Endometrial microvascular endothelial cells (primary cell): ENCODE results near the gene ARRDC3. TPM values are rescaled to one million over a fixed set of nuclear protein-coding genes. Genes with fewer than 3 reads are reported as not detected.

ENCODE experiments used
- in situ Hi-C: cut with HindIII; loops from 2 replicates; pipeline ENCODE4 v1.10.0; 2017; ENCODE audit warnings: low sequenced_read_pairs, low pct_unique_long_range_greater_than_20kb; ENCODE audit errors: inconsistent ontology term
- total RNA-seq: library from RNA; depleted of rRNA; stranded (reverse); fragments of >200 nt; gene quantifications from one replicate; pipeline ENCODE4 v1.2.3, GENCODE V29; 2015; ENCODE audit errors: inconsistent ontology term

ARRDC3 gene
- total RNA-seq, 1 donor from 2014 or later = 25.1 TPM

GRCh38 chr5:91388362-91388761, 5.2 kb upstream of the ARRDC3 start:
- in situ Hi-C loops = loop anchor here (10.0 kb wide), 1 partner anchor 474 kb away; no protein-coding TSS in a partner anchor

GRCh38 chr5:91386120-91386519, 3.0 kb upstream of the ARRDC3 start:
- in situ Hi-C loops = loop anchor here (10.0 kb wide), 1 partner anchor 471 kb away; no protein-coding TSS in a partner anchor

GRCh38 chr5:91385596-91385995, 2.5 kb upstream of the ARRDC3 start:
- in situ Hi-C loops = loop anchor here (10.0 kb wide), 1 partner anchor 471 kb away; no protein-coding TSS in a partner anchor

- in situ Hi-C loops = loop anchor here (5.0 to 10.0 kb wide), 3 partner anchors 73 to 470 kb away; no protein-coding TSS in a partner anchor
These were observed 1.7 kb upstream of the ARRDC3 start for GRCh38 chr5:91384671-91385430.

- in situ Hi-C loops = loop anchor here (5.0 to 10.0 kb wide), 3 partner anchors 72 to 469 kb away; no protein-coding TSS in a partner anchor
These were observed 811 bp upstream of the ARRDC3 start for GRCh38 chr5:91383956-91384300.

- in situ Hi-C loops = loop anchor here (5.0 to 10.0 kb wide), 3 partner anchors 70 to 468 kb away; no protein-coding TSS in a partner anchor
These were observed 539 bp downstream of the ARRDC3 start for GRCh38 chr5:91382530-91383026.

GRCh38 chr5:91381774-91382359, 1.2 kb downstream of the ARRDC3 start:
- in situ Hi-C loops = loop anchor here (5.0 to 10.0 kb wide), 3 partner anchors 70 to 467 kb away; no protein-coding TSS in a partner anchor

GRCh38 chr5:91381239-91381773, 1.8 kb downstream of the ARRDC3 start:
- in situ Hi-C loops = loop anchor here (5.0 to 10.0 kb wide), 3 partner anchors 69 to 467 kb away; no protein-coding TSS in a partner anchor

- in situ Hi-C loops = loop anchor here (5.0 to 10.0 kb wide), 3 partner anchors 68 to 466 kb away; no protein-coding TSS in a partner anchor
These were observed 2.5 kb downstream of the ARRDC3 start for GRCh38 chr5:91380491-91381238.

- in situ Hi-C loops = loop anchor here (5.0 to 10.0 kb wide), 3 partner anchors 68 to 465 kb away; no protein-coding TSS in a partner anchor
These were observed 3.1 kb downstream of the ARRDC3 start for GRCh38 chr5:91379914-91380490.

- in situ Hi-C loops = no loop called here
These were observed 3.7 kb downstream of the ARRDC3 start for GRCh38 chr5:91379246-91379913.

- in situ Hi-C loops = no loop called here
These were observed 4.3 kb downstream of the ARRDC3 start for GRCh38 chr5:91378752-91379211.

GRCh38 chr5:91374893-91375520, 8.1 kb downstream of the ARRDC3 start:
- in situ Hi-C loops = no loop called here

- in situ Hi-C loops = no loop called here
These were observed 9.5 kb downstream of the ARRDC3 start for GRCh38 chr5:91373600-91373999.

- in situ Hi-C loops = no loop called here
These were observed 10.1 kb downstream of the ARRDC3 start for GRCh38 chr5:91373006-91373405.

GRCh38 chr5:91369480-91369879, 13.6 kb downstream of the ARRDC3 start:
- in situ Hi-C loops = no loop called here

GRCh38 chr5:91367908-91368648, 15.0 kb downstream of the ARRDC3 start:
- in situ Hi-C loops = no loop called here
